Measurements from ENCODE around the gene CC2D1A. TPM values are rescaled to one million over a fixed set of nuclear protein-coding genes. Genes with fewer than 3 reads are reported as not detected.

CC2D1A gene
- total RNA-seq, 4 donors from 2014 or later: 42.7 to 99.3 (median 56.0) TPM

DNA sequence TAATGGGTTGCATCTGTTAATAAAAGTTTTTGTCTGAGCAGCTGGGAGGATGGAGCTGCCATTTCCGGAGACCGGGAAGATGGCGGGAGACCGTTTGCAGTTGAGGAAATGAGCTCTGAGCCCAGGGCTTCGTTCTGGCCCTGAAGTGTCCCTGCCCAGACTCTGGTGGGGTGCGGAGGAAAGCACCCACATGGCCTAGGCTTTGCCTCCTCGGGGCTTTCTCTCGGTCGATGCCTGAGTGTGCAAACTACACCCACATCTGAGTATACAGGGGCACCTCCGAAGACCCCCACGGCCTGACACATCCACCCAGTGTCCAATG is 44.6 kb upstream of the CC2D1A start:
- Histone ChIP-seq H3K4me1 (peaks cover 0 to 34% (median 12%) of the 10 kb centered on the region in 4 donors), H3K36me3 (no peaks in the 10 kb centered on the region), H3K27me3 (peaks cover 0 to 1% of the 10 kb centered on the region in 2 donors), H3K4me3 (peak overlapping the region in 3 of 4 donors; percentile 39 to 52 (median 41)), H3K9me3 (no peaks in the 10 kb centered on the region), H3K27ac (peak overlapping the region; percentile 81 to 94 (median 90))
- TF ChIP-seq, protein P1, sequence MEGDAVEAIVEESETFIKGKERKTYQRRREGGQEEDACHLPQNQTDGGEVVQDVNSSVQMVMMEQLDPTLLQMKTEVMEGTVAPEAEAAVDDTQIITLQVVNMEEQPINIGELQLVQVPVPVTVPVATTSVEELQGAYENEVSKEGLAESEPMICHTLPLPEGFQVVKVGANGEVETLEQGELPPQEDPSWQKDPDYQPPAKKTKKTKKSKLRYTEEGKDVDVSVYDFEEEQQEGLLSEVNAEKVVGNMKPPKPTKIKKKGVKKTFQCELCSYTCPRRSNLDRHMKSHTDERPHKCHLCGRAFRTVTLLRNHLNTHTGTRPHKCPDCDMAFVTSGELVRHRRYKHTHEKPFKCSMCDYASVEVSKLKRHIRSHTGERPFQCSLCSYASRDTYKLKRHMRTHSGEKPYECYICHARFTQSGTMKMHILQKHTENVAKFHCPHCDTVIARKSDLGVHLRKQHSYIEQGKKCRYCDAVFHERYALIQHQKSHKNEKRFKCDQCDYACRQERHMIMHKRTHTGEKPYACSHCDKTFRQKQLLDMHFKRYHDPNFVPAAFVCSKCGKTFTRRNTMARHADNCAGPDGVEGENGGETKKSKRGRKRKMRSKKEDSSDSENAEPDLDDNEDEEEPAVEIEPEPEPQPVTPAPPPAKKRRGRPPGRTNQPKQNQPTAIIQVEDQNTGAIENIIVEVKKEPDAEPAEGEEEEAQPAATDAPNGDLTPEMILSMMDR (IDR thresholded peaks at IDR 0.05): no peak
- TF ChIP-seq EP300 (IDR thresholded peaks at IDR 0.05): no peak
- no peak for TF ChIP-seq POLR2A (IDR thresholded peaks at IDR 0.05)
- 12% methylated on average over 11 of the region's 11 CpGs for WGBS, 2 donors
- no peak for DNase-seq (ENCODE audit: low spot score in 2 of 2)

DNA sequence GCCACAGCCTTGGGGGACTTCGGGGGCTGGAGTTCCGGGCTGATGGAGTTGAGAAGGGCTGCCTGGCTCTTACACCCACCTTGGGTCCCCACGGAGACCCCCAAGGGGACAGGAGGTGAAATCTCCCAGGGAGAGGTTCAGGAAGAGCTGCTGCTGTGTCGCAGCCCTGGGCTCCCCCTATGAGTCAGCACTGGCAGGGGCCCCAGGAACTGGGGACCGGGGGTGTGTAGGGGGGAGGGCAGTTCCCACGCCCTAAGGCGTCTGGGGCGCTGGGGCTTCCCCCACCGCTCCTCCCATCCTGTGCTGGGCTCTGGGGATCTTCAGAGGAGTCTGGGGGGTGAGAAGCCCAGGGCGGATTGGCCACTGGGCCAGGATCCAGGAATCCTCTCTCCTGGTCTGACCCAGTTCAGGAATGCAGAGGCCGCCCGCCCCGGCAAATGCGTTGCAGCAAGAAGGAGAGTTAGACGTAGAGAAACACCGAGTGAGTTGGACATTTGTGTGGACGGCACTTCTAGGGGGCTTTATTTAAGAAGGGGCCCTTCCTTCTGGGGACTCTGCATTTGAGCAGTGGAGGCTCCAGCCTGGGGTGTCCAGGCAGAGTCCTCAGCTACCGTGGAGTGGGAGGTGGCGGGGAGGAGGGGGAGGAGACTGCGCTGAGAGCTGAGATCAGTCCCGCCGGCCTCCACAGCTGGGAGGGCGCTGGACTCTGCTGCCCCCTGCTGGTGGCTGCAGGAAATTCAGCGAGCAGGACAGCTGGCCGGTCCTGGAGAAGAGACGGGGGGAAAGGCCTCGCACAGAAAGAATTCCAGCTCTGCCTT is 44.1 kb upstream of the CC2D1A start:
- Histone ChIP-seq H3K4me1 (peaks cover 0 to 36% (median 12%) of the 10 kb centered on the region in 4 donors), H3K9me3 (no peaks in the 10 kb centered on the region), H3K36me3 (no peaks in the 10 kb centered on the region), H3K27me3 (peaks cover 0 to 4% of the 10 kb centered on the region in 2 donors), H3K27ac (peak overlapping the region; percentile 81 to 94 (median 90)), H3K4me3 (peak overlapping the region; percentile 27 to 52 (median 40))
- peak; percentile 88 to 92 for DNase-seq (ENCODE audit: low spot score in 2 of 2)
- WGBS, 2 donors: 1% methylated on average over 20 to 27 of the region's 27 CpGs
- TF ChIP-seq EP300 (IDR thresholded peaks at IDR 0.05) (peak; percentile 59 to 77), POLR2A (IDR thresholded peaks at IDR 0.05) (peak in 1 of 2 donors; percentile 14)
- TF ChIP-seq, protein P1 (IDR thresholded peaks at IDR 0.05): peak; percentile 96 to 99 (median 98)

DNA sequence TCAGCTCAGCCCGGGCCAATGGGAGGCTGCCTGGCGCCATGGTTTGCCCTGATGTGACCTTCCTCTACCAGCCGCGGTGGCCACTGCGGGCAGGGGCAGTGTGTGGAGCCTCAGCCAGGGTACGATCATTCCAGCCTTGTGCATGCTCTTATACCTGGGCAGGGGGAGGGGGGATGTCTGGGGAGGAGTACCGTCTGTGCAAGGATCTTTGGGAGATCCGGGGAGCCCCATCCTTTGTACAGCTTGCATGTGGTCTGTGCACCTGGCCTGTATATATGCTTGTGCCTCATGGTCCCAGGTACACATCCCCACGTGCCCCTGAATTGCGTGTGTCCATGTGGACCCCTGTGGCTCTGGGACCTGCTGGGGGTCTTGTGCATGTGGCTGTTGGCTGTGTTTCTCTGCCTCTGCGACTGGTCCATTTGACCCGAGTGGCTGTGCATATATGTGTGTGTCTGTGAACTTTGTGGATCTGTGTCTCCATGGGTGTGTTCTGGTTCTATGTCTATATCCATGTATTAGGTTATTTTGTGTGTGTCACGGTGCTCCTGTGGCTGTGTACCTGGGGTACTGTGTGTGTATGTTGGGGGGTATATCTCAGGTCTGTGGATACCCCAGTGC is 41.8 kb upstream of the CC2D1A start:
- TF ChIP-seq EP300 (IDR thresholded peaks at IDR 0.05) (no peak), POLR2A (IDR thresholded peaks at IDR 0.05) (no peak)
- TF ChIP-seq, protein P1 (IDR thresholded peaks at IDR 0.05): no peak
- DNase-seq (ENCODE audit: low spot score in 2 of 2): no peak
- 39 to 55% methylated on average over 10 to 13 of the region's 13 CpGs for WGBS, 2 donors
- H3K27me3 ChIP-seq: peaks cover 0 to 4% of the 10 kb centered on the region in 2 donors
- no peaks in the 10 kb centered on the region for H3K9me3 ChIP-seq
- H3K4me1 ChIP-seq: peaks cover 0 to 36% (median 12%) of the 10 kb centered on the region in 4 donors
- H3K36me3 ChIP-seq: no peaks in the 10 kb centered on the region
- H3K4me3 ChIP-seq: no peak overlapping the region
- peak overlapping the region in 1 of 4 donors; percentile 66 for H3K27ac ChIP-seq

DNA sequence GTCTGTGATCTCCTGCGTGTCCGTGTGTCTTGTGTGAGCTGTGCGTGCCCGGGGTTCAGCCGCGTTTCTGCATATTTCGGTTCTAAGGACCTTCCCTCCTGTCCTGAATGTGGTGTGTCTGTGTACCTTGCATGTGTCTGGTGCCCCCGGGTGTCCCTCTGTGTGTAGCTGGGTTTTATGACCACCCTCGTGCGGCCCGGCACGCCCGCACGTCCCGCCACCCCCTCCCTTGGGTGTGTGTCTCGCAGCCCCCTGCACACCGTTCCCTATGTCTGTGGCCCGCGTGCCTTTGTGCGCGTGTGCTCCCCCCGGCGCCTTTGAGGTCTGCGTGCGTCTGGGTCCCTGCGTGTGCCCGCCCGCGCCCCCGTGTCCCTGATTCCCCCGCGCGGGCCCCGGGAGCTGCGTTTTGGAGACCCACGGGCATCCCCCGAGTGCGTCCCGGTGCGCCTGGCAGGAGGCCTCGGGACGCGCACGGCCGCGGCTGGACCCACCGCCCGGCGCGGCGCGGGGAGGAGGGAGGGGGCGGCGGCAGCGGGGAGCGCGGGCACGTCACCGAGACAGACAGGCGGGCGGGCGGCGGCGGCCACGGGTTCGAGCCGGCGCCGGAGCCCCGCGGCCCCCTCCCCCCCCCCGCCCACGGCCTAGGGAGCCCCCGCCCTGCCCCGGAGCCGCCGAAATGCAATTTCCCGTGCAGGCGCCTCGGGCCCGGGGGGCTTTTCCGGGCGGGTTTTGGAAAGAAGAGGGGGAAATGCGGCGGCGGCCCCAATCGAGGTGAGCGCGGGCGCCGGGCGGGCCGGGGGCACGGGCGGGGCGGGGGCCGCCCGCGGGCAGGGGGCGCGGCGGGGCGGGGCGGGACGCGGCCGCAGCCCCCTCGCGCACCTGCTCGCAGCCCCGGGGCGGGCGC is 41.1 kb upstream of the CC2D1A start:
- Histone ChIP-seq H3K4me3 (peak overlapping the region; percentile 19 to 81 (median 50)), H3K4me1 (peaks cover 0 to 36% (median 12%) of the 10 kb centered on the region in 4 donors), H3K27ac (peak overlapping the region in 2 of 4 donors; percentile 66 to 69), H3K27me3 (peaks cover 0 to 4% of the 10 kb centered on the region in 2 donors), H3K36me3 (no peaks in the 10 kb centered on the region), H3K9me3 (no peaks in the 10 kb centered on the region)
- TF ChIP-seq POLR2A (IDR thresholded peaks at IDR 0.05) (no peak), EP300 (IDR thresholded peaks at IDR 0.05) (no peak)
- TF ChIP-seq, protein P1 (IDR thresholded peaks at IDR 0.05): no peak
- 2 to 18% methylated on average over 11 to 19 of the region's 113 CpGs for WGBS, 2 donors
- DNase-seq (ENCODE audit: low spot score in 2 of 2): no peak

All from tibial nerve (tissue), 4 donors.